Activated CD4-positive, alpha-beta memory T cell treated with anti-CD3 and anti-CD28 coated beads for 36 hours (primary cell): ENCODE data around the gene BCR. TPM values are rescaled to one million over a fixed set of nuclear protein-coding genes. Genes with fewer than 3 reads are reported as not detected.

ENCODE experiments used
- CTCF ChIA-PET: fragments of 350-600 bp; sonication (Branson Sonifier 250); formaldehyde crosslinking; loops from one replicate; lab custom pipeline; 2021; ENCODE audit warnings: antibody characterized with exemption, inconsistent platforms; lab: Charles Lee
- POLR2A ChIA-PET: fragments of 350-600 bp; sonication (Branson Sonifier 250); formaldehyde crosslinking; loops from one replicate; lab custom pipeline; 2021; ENCODE audit warnings: antibody characterized with exemption; lab: Charles Lee
- DNase-seq: peaks from one replicate; pipeline ENCODE4 v3.0.0-alpha.2; 2020
- H3K27ac Mint-ChIP-seq: one replicate; pipeline ENCODE4 v1.8.0; 2021; ENCODE audit warnings: mixed read lengths
- H3K27me3 Mint-ChIP-seq: one replicate; pipeline ENCODE4 v1.8.0; 2021; ENCODE audit warnings: mixed read lengths
- H3K36me3 Mint-ChIP-seq: one replicate; pipeline ENCODE4 v1.8.0; 2021; ENCODE audit warnings: mixed read lengths
- H3K4me1 Mint-ChIP-seq: one replicate; pipeline ENCODE4 v1.8.0; 2021; ENCODE audit warnings: low read depth, mixed read lengths
- H3K4me3 Mint-ChIP-seq: one replicate; pipeline ENCODE4 v1.8.0; 2021; ENCODE audit warnings: mild to moderate bottlenecking, mixed read lengths
- H3K9me3 Mint-ChIP-seq: one replicate; pipeline ENCODE4 v1.8.0; 2021; ENCODE audit warnings: mixed read lengths
- intact Hi-C: fragments of 100-400 bp; cut with micrococcal nuclease; formaldehyde crosslinking; loops from one replicate; pipeline ENCODE4 v1.15.1; 2023
- total RNA-seq, 2 experiments: library from RNA; stranded (reverse); gene quantifications; one replicate each; pipeline ENCODE4 v1.2.3, GENCODE V29; 2021

Gene BCR
- total RNA-seq, 2 experiments from 2014 or later: 60.4 to 69.0 TPM

DNA sequence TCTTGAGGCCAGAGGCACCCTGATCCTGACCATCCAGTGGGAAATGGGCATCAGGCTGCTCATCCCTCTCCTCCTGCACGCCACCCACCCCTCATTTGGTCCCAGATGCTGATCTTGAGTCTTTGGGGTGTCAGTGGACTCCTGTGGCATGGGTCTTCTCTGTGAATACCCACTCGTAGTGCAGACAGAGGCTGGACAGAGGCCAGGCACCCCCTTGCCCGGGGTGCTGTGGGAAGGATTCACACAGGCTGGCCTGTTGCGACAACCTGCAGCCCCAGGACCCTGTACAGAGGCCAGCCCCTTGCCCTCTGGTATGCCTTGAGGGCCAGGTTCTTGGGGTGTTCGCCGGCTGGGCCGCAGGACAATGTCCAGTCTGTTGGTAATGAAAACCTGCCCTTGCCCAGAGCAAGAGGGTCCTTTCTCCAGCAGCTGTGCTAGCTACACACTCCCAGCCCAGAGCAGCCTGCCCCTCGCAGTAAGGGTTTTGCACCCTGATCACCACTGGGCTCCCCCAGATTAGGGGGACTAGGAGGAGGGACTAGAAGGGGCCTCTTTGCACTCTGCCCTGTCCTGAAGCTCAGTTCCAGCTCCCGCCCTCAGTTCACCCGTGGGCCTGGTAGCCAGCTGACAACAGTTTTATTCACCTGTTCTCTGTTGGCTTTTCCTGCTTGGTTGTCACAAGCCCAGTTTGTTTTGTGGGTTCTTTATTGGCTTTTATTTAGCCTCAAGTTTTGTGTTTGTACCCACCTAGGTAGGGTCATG is 76.0 kb downstream of the BCR start:
- POLR2A ChIA-PET: interaction anchor here (0.7 kb wide), 1 partner anchor 77 kb away, joined by 3 read pairs; no protein-coding TSS in a partner anchor

DNA sequence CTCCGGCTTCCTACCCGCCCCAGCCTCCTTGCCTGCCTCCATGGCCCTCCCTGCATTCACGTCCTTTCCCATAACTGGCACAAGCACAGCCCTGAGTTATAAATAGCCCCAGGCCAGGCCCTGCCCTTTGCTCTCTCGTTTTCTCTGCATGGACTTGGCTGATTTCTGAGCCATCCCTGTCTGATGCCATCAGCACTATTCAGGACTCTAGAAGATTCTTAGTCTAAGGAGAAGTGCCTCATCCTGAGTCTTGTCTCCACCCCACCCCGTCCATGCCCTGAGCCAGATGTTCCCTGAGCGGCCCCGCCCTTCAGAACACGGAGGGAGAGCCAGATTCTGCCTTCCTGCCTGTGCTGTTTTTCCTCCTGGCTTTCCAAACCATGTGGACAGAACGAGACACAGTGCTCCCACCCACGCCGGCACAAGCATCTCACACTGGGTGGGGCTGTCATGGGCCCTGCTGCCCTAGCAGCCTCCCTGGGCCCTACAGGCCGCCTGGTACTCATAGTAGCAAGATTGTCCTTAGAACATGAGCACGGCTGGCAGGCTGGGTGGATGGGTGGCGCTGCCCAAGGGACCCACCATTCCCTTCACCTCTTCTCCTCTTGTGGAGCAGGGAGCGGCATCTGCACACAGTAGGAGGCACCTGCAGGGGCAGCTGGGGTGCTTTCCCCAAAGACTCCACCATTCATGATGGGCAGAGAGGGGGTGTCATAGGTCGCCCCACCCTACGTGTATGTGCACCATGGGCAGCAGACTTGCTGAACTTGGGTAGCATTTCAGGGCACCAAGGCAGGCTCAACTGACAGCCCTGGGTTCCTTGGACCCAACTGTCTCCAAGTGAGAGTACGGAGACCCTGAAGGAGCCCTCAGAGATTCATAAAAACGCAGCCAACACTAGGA is 76.9 kb downstream of the BCR start:
- no peaks in the 10 kb centered on the region for H3K27me3 Mint-ChIP-seq
- POLR2A ChIA-PET: no interaction called here

More for the DNA sequence above, 76.0 kb downstream of the BCR start:
- Mint-ChIP-seq H3K27ac (peak overlapping the region; percentile 40), H3K4me1 (peaks cover 14% of the 10 kb centered on the region), H3K4me3 (no peak overlapping the region), H3K27me3 (no peaks in the 10 kb centered on the region), H3K9me3 (no peaks in the 10 kb centered on the region), H3K36me3 (peaks cover 4% of the 10 kb centered on the region)
- no peak for DNase-seq
- CTCF ChIA-PET: no interaction called here
- intact Hi-C loops: no loop called here

DNA sequence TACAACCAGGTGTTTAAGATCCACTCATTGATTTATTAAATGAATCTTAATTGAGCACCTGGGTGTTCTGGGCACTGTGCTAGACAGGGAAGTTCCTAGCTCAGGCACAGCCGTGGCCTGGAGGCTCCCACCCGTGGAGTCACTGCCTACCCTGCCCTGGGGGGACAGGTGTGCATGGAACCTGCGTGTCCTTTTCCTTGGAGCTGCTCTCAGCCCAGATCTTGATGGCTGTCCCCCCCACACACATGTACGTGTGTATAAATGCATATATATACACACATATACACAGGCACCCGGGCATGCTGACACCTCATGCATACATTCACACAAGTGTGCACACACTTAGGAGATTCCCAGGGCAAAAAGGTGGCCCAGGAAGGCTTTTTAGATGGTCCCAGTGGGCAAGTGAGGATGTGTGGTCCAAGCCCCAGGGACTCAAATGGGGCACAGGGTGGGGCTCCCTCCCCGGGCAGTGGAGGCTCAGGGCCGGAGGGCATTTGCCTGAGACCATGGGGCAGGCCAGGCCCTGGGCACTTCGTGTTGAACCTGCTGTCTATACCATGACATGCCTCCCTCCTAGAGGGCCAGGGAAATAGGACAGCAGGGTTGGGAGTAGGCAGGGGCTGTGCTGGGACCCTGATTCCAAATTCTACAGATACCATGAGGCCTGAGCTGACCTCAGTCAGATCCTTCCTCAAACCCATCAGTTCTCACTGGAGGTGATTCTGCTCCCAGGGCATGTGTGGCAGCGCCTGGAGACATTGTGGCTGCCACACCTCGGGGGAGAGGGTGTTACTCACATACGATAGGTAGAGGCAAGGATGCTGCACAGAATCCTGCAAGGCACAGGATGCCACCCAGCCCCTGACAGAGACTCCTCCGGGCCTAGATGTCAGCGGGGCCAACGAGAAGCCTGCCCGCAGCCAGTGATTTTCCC is 77.8 kb downstream of the BCR start:
- CTCF ChIA-PET: no interaction called here
- Mint-ChIP-seq H3K4me1 (peaks cover 10% of the 10 kb centered on the region), H3K9me3 (no peaks in the 10 kb centered on the region), H3K4me3 (no peak overlapping the region), H3K27ac (no peak overlapping the region), H3K27me3 (no peaks in the 10 kb centered on the region), H3K36me3 (peaks cover 8% of the 10 kb centered on the region)
- POLR2A ChIA-PET: no interaction called here
- intact Hi-C loops: no loop called here
- DNase-seq: no peak

More for the DNA sequence above, 76.9 kb downstream of the BCR start:
- Mint-ChIP-seq H3K4me3 (no peak overlapping the region), H3K27ac (peak overlapping the region; percentile 40), H3K4me1 (peaks cover 10% of the 10 kb centered on the region), H3K9me3 (no peaks in the 10 kb centered on the region), H3K36me3 (peaks cover 8% of the 10 kb centered on the region)
- CTCF ChIA-PET: no interaction called here
- intact Hi-C loops: no loop called here
- no peak for DNase-seq

DNA sequence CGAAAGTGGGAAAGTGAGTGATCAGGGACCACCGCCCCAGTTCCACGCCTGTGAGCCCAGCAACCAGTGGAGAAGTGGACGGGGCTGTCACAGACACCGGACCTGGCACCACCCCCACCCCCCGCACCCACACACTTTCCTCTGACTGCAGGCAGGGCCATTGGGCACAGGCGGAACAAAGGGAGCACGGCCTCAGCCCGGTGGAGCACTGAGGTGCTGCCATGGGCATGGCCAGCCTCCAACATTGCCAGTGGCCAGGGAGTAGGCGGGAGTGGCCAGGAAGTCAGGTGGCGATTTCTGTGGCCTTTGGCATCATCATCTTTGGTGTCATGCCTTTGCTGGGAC is 78.5 kb downstream of the BCR start:
- POLR2A ChIA-PET: no interaction called here
- H3K4me3 Mint-ChIP-seq: no peak overlapping the region

DNA sequence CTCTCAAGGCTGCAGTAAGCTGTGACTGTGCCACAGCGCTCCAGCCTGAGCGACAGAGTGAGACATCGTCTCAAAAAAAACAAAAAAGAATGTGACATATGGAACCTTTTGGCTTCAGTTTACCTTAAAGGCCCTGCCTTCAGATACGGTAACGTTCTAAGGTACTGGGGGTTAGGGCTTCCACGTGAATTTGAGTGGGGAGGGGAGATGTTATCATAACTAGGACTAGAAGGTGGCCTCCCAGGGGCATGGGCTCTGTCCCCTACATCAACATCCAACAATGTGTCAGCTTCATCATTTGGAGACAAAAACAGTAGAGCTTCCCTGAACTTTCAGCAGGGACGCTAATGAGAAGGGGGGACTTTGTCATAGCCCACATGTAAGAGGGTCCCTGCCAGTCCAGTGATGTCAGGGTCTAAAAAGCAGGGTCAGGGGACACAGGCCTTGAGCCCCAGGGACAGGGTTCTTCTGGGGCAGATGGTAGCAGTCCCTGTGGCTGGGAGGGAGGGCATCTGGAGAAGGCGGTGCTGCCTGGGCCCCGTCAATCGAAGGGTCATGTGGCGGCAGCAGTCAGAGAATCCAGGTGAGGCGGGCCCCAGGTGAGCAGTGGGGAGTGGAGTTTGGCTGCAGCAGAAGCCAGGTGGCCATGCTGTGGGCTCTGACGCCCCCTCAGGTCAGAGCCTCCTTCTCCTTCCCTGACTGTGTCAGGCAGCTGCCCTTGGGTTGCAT is 79.8 kb downstream of the BCR start:
- no peaks in the 10 kb centered on the region for H3K9me3 Mint-ChIP-seq
- intact Hi-C loops: no loop called here
- no peak for DNase-seq
- H3K27ac Mint-ChIP-seq: no peak overlapping the region
- no peak overlapping the region for H3K4me3 Mint-ChIP-seq
- peaks cover 8% of the 10 kb centered on the region for H3K4me1 Mint-ChIP-seq
- H3K27me3 Mint-ChIP-seq: no peaks in the 10 kb centered on the region
- CTCF ChIA-PET: interaction anchor here (0.9 to 1.6 kb wide), 2 partner anchors 30 to 81 kb away, joined by 3 to 6 read pairs; no protein-coding TSS in a partner anchor
- H3K36me3 Mint-ChIP-seq: peaks cover 12% of the 10 kb centered on the region
- POLR2A ChIA-PET: no interaction called here

More for the DNA sequence above, 78.5 kb downstream of the BCR start:
- Mint-ChIP-seq H3K27ac (no peak overlapping the region), H3K4me1 (peaks cover 10% of the 10 kb centered on the region), H3K36me3 (peaks cover 9% of the 10 kb centered on the region), H3K27me3 (no peaks in the 10 kb centered on the region), H3K9me3 (no peaks in the 10 kb centered on the region)
- intact Hi-C loops: no loop called here
- CTCF ChIA-PET: no interaction called here
- no peak for DNase-seq

DNA sequence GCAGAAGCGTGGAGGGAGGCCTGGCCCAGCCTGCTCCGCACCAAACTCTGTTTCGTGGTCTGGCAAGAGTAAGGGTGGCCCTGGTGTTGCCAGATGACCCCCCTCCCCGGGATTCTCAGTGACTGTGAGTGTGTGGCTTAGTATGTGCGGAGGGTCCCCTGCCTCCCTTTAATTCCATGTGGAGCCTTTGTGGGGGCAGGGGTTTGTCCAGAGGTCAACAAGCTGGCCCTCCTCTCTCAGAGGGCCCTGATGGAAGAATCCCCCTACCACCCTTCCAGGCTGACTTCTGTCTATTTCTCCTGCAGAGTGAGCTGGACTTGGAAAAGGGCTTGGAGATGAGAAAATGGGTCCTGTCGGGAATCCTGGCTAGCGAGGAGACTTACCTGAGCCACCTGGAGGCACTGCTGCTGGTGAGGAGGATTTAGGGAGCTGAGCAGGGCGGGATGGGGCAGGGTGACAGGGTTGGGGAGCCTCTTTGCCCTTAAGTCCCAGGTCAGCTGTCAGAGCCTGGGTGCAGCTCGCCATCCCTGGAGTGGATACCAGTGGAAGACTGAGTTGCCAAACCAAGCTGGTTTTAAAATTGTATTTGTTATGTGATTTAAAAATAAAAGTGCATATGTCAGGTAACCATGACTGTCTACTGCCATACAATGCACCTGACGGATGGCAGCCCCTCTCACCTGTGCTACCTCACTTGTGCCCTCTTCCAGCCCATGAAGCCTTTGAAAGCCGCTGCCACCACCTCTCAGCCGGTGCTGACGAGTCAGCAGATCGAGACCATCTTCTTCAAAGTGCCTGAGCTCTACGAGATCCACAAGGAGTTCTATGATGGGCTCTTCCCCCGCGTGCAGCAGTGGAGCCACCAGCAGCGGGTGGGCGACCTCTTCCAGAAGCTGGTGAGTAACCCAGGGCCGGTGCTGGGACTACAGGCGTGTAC is 80.6 kb downstream of the BCR start:
- DNase-seq: no peak
- peaks cover 5% of the 10 kb centered on the region for H3K4me1 Mint-ChIP-seq
- intact Hi-C loops: no loop called here
- ChIA-PET CTCF (interaction anchor here (0.9 to 1.6 kb wide), 3 partner anchors 21 to 82 kb away, joined by 3 to 6 read pairs (median 3); no protein-coding TSS in a partner anchor), POLR2A (no interaction called here)
- H3K27me3 Mint-ChIP-seq: no peaks in the 10 kb centered on the region
- no peaks in the 10 kb centered on the region for H3K9me3 Mint-ChIP-seq
- peaks cover 12% of the 10 kb centered on the region for H3K36me3 Mint-ChIP-seq
- no peak overlapping the region for H3K27ac Mint-ChIP-seq
- no peak overlapping the region for H3K4me3 Mint-ChIP-seq

DNA sequence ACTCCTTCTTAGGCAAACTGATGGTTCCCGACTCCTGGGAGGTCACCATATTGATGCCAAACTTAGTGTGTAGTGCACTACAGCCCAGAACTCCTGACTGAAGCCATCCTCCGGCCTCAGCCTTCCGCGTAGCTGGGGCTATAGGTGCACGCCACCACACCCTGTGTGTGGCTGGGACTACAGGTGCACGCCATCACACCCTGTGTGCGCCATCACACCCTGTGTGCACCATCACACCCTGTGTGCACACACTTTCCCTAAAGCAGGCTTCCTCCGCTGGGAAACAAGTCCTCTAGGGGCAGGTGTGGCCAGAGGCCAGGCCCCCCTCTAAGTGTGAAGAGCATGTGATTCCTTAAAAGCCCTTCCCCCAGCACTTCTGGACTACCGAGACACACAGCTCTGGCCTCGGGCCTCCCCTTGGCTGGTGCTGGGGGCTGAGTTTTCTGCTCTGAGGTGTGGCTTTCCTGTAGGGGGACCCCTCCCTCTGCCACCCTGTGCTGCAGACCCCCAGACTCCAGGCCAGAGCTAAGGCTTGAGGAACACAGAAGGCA is 81.7 kb downstream of the BCR start:
- no peaks in the 10 kb centered on the region for H3K27me3 Mint-ChIP-seq
- DNase-seq: no peak
- H3K27ac Mint-ChIP-seq: no peak overlapping the region
- peaks cover 12% of the 10 kb centered on the region for H3K36me3 Mint-ChIP-seq
- intact Hi-C loops: no loop called here
- H3K4me1 Mint-ChIP-seq: peaks cover under 1% of the 10 kb centered on the region
- no peak overlapping the region for H3K4me3 Mint-ChIP-seq
- ChIA-PET CTCF (interaction anchor here (1.0 to 1.6 kb wide), 2 partner anchors 20 to 28 kb away, joined by 3 to 6 read pairs; no protein-coding TSS in a partner anchor), POLR2A (no interaction called here)
- no peaks in the 10 kb centered on the region for H3K9me3 Mint-ChIP-seq

DNA sequence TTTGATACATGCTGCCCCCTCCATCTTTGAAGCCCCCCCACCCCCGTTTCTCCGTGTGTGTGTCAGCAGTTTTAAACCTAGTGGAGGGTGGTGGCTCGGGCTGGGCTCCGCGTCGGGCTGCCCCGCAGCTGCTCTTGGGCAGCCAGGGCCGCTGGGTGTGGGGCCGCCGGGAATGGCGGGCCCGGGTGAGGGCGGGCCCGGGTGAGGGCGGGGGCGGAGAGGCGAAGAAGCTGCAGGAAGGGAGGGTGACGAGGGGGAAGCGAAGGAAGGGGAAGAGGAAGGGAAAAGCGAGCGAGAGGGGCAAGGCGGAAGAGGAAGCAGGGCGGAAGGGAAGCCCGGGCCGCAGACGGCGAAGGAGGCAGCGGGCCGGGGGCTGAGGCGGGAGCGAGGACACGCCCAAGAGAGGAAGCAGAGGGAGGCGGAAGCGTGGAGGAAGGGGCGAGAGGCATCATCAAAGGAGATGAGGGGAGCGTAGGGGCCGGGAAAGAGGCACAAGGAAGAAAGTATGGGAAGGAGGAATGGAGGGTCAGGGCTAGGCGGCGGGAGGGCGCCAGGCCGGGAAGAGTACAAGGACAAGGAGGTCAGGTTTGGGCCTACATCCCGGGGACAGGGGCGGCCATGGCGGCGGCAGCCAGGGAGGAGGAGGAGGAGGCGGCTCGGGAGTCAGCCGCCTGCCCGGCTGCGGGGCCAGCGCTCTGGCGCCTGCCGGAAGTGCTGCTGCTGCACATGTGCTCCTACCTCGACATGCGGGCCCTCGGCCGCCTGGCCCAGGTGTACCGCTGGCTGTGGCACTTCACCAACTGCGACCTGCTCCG is 82.4 kb downstream of the BCR start:
- no peaks in the 10 kb centered on the region for H3K9me3 Mint-ChIP-seq

DNA sequence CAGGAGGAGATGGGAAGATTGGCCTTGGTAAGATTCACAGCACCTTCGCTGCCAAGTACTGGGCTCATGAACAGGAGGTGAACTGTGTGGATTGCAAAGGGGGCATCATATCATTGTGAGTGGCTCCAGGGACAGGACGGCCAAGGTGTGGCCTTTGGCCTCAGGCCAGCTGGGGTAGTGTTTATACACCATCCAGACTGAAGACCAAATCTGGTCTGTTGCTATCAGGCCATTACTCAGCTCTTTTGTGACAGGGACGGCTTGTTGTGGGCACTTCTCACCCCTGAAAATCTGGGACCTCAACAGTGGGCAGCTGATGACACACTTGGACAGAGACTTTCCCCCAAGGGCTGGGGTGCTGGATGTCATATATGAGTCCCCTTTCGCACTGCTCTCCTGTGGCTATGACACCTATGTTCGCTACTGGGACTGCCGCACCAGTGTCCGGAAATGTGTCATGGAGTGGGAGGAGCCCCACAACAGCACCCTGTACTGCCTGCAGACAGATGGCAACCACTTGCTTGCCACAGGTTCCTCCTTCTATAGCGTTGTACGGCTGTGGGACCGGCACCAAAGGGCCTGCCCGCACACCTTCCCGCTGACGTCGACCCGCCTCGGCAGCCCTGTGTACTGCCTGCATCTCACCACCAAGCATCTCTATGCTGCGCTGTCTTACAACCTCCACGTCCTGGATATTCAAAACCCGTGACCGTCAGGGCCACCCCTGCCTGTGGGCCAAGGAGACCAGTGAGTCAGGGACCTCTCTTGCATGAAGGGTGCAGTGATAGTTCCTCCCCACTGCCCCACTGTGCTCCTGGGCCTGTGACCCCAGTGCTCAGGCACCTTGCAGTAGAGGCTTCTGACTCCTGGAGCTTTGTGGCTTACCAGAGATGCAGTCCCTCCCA is 83.6 kb downstream of the BCR start:
- DNase-seq: peak; percentile 62
- H3K27ac Mint-ChIP-seq: peak overlapping the region; percentile 54
- H3K36me3 Mint-ChIP-seq: peaks cover 14% of the 10 kb centered on the region
- peaks cover 2% of the 10 kb centered on the region for H3K4me1 Mint-ChIP-seq
- ChIA-PET CTCF (no interaction called here), POLR2A (no interaction called here)
- intact Hi-C loops: no loop called here
- no peak overlapping the region for H3K4me3 Mint-ChIP-seq
- H3K9me3 Mint-ChIP-seq: no peaks in the 10 kb centered on the region
- no peaks in the 10 kb centered on the region for H3K27me3 Mint-ChIP-seq

More for the DNA sequence above, 82.4 kb downstream of the BCR start:
- ChIA-PET POLR2A (no interaction called here), CTCF (no interaction called here)
- peaks cover 12% of the 10 kb centered on the region for H3K36me3 Mint-ChIP-seq
- H3K4me1 Mint-ChIP-seq: no peaks in the 10 kb centered on the region
- H3K27ac Mint-ChIP-seq: peak overlapping the region; percentile 23
- H3K27me3 Mint-ChIP-seq: no peaks in the 10 kb centered on the region
- no peak for DNase-seq
- intact Hi-C loops: no loop called here
- no peak overlapping the region for H3K4me3 Mint-ChIP-seq
